ENCODE data around the gene POLR3E. TPM values are rescaled to one million over a fixed set of nuclear protein-coding genes. Genes with fewer than 3 reads are reported as not detected.

Gene POLR3E
- total and polyA plus RNA-seq, 2 experiments from 2014 or later = 23.5 to 62.5 TPM

GRCh38 chr16:22360963-22361659, 63.9 kb downstream of the POLR3E start:
- WGBS (ENCODE audit: low lambda C conversion rate, missing lambda C conversion rate) = 73% methylated on average over 8 of the region's 8 CpGs
- Histone ChIP-seq H3K36me3 (replicated peaks; ENCODE audit: insufficient read depth, low read depth) (peaks cover 3% of the 10 kb centered on the region), H3K4me3 (no peak overlapping the region), H3K9me2 (replicated peaks; ENCODE audit: insufficient read depth) (no peaks in the 10 kb centered on the region), H3K27me3 (no peaks in the 10 kb centered on the region), H3K27ac (no peak overlapping the region), H3K4me2 (no peak overlapping the region), H2AFZ (no peak overlapping the region), H3K4me1 (ENCODE audit: insufficient read depth) (no peaks in the 10 kb centered on the region), H3K9me3 (ENCODE audit: low read depth) (no peaks in the 10 kb centered on the region), H4K20me1 (ENCODE audit: insufficient read depth, poor library complexity, severe bottlenecking) (peaks cover 11% of the 10 kb centered on the region), H3K79me2 (peaks cover 81% of the 10 kb centered on the region)
- TF ChIP-seq EZH2phosphoT487 (IDR thresholded peaks at IDR 0.05; ENCODE audit: low read depth, severe bottlenecking, unreplicated experiment) (no peak), CTCF (IDR thresholded peaks at IDR 0.05; ENCODE audit: poor library complexity) (no peak)
- DNase-seq (ENCODE audit: low spot score) = no peak

GRCh38 chr16:22364241-22364640, 67.0 kb downstream of the POLR3E start:
- H3K9me3 ChIP-seq (ENCODE audit: low read depth) = no peaks in the 10 kb centered on the region
- H3K27me3 ChIP-seq = no peaks in the 10 kb centered on the region
- H2AFZ ChIP-seq = no peak overlapping the region
- no peak overlapping the region for H3K4me3 ChIP-seq
- TF ChIP-seq EZH2 (IDR thresholded peaks at IDR 0.05; ENCODE audit: borderline replicate concordance) = no peak
- TF ChIP-seq EZH2phosphoT487 (IDR thresholded peaks at IDR 0.05; ENCODE audit: low read depth, severe bottlenecking, unreplicated experiment) = no peak
- TF ChIP-seq CTCF (IDR thresholded peaks at IDR 0.05; ENCODE audit: poor library complexity) = no peak
- H4K20me1 ChIP-seq (ENCODE audit: insufficient read depth, poor library complexity, severe bottlenecking) = peaks cover 33% of the 10 kb centered on the region
- H3K27ac ChIP-seq = no peak overlapping the region
- H3K36me3 ChIP-seq (replicated peaks; ENCODE audit: insufficient read depth, low read depth) = peaks cover 3% of the 10 kb centered on the region
- peaks cover 91% of the 10 kb centered on the region for H3K79me2 ChIP-seq
- H3K9me2 ChIP-seq (replicated peaks; ENCODE audit: insufficient read depth) = no peaks in the 10 kb centered on the region
- no peak overlapping the region for H3K4me2 ChIP-seq
- 94% methylated on average over 2 of the region's 2 CpGs for WGBS (ENCODE audit: low lambda C conversion rate, missing lambda C conversion rate)
- DNase-seq (ENCODE audit: low spot score) = no peak
- peaks cover 6% of the 10 kb centered on the region for H3K4me1 ChIP-seq (ENCODE audit: insufficient read depth)

DNA sequence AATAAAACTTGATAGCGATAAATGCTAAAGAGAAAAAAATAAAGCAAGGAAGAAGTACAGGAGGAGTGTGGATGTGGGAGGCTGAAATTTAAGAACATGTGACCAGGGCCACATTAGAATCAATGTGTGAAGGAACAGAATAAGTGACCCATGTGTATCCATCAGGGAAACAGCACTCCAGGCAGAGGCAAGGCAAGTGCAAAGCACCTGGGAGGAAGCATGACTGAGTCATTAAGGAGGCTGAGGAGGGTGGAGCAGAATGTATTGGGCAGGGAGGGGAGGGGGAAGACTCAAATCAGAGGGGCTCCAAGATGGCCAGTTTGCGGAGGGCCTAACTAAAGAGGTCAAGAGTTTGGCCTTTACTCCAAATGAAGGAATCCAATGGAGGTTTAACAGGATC, 69.2 kb downstream of the POLR3E start:
- TF ChIP-seq EZH2phosphoT487 (IDR thresholded peaks at IDR 0.05; ENCODE audit: low read depth, severe bottlenecking, unreplicated experiment) (no peak), EZH2 (IDR thresholded peaks at IDR 0.05; ENCODE audit: borderline replicate concordance) (no peak), CTCF (IDR thresholded peaks at IDR 0.05; ENCODE audit: poor library complexity) (no peak)
- H3K9me2 ChIP-seq (replicated peaks; ENCODE audit: insufficient read depth) = no peaks in the 10 kb centered on the region
- H4K20me1 ChIP-seq (ENCODE audit: insufficient read depth, poor library complexity, severe bottlenecking) = peaks cover 36% of the 10 kb centered on the region
- no peaks in the 10 kb centered on the region for H3K27me3 ChIP-seq
- DNase-seq (ENCODE audit: low spot score) = no peak
- H3K79me2 ChIP-seq = peaks cover 98% of the 10 kb centered on the region
- WGBS (ENCODE audit: low lambda C conversion rate, missing lambda C conversion rate) = 88% methylated on average over 2 of the region's 2 CpGs
- no peak overlapping the region for H3K4me2 ChIP-seq
- H3K36me3 ChIP-seq (replicated peaks; ENCODE audit: insufficient read depth, low read depth) = peaks cover 3% of the 10 kb centered on the region
- H2AFZ ChIP-seq = no peak overlapping the region
- H3K4me3 ChIP-seq = no peak overlapping the region
- H3K4me1 ChIP-seq (ENCODE audit: insufficient read depth) = peaks cover 27% of the 10 kb centered on the region
- no peaks in the 10 kb centered on the region for H3K9me3 ChIP-seq (ENCODE audit: low read depth)
- no peak overlapping the region for H3K27ac ChIP-seq
